Adrenal gland (tissue), 12 donors: Measurements from ENCODE around the gene PTDSS2. TPM values are rescaled to one million over a fixed set of nuclear protein-coding genes. Genes with fewer than 3 reads are reported as not detected.
A peak's percentile ranks its signal among the peaks of the same experiment; 100 is the strongest.

ENCODE experiments used
- DNase-seq, 7 donors: peaks; one replicate each; pipeline ENCODE4 v3.0.0-alpha.2; 2019 to 2020
- H3K27ac ChIP-seq, 5 donors: fragments of 200-600 bp; sonication (generic) in 4 of 5; 1 replicate in 3 of 5; 2 replicates in 2 of 5; pipeline versions ENCODE4 v1.5.1 to v1.8.0; 2016 to 2020; ENCODE audit warnings: mild to moderate bottlenecking in 1 of 5
- H3K27me3 ChIP-seq: fragments of 200-600 bp; 2 replicates; pipeline ENCODE4 v1.8.0; 2021
- H3K36me3 ChIP-seq, 2 donors: fragments of 200-600 bp; replicated peaks in 1 of 2; 1 replicate in 1 of 2; 2 replicates in 1 of 2; pipeline versions ENCODE4 v1.5.1 to v1.8.0; 2018 to 2022
- H3K4me1 ChIP-seq, 2 donors: fragments of 200-600 bp; replicated peaks in 1 of 2; 1 replicate in 1 of 2; 2 replicates in 1 of 2; pipeline versions ENCODE4 v1.5.1 to v1.8.0; 2018 to 2021
- H3K4me3 ChIP-seq, 4 donors: fragments of 200-600 bp; sonication (generic) in 3 of 4; one replicate each; pipeline ENCODE4 v1.5.1; 2016 to 2018
- H3K9me3 ChIP-seq, 3 donors: fragments of 200-600 bp; sonication (generic) in 1 of 3; replicated peaks in 1 of 3; 1 replicate in 2 of 3; 2 replicates in 1 of 3; pipeline versions ENCODE4 v1.5.1 to v1.8.0; 2016 to 2021
- POLR2A ChIP-seq, 2 donors: fragments of 450-650 bp; IDR thresholded peaks; one replicate each; pipeline ENCODE4 v1.6.1; 2017; ENCODE audit warnings: antibody characterized with exemption in 2 of 2, mild to moderate bottlenecking in 2 of 2, moderate library complexity in 1 of 2
- WGBS, 4 donors: extraction: QIAGEN DNeasy Blood & Tissue Kit in 2 of 4; methylation state at CpG; one replicate each; pipeline versions ENCODE4 v1.1.5 to v1.1.7; 2013 to 2017; 5-methylcytosine and 5-hydroxymethylcytosine counted together
- intact Hi-C, 2 donors: fragments of 100-400 bp; cut with DNase I; formaldehyde crosslinking; loops; one replicate each; pipeline versions ENCODE4 v1.14.1 to v1.15.0; 2022 to 2023
- polyA plus RNA-seq, 3 donors: library from polyadenylated mRNA; stranded (reverse); fragments of 200-250 nt in 2 of 3; fragments of 350-450 nt in 1 of 3; fragmentation: Illumina TruSeq in 1 of 3; extraction: RNeasy Lipid Tissue Mini Kit (QIAGEN cat#74804) in 1 of 3; gene quantifications; one replicate each; pipeline ENCODE4 v1.2.3, GENCODE V29; 2013 to 2014
- total RNA-seq, 9 donors: library from RNA; depleted of rRNA in 4 of 9; stranded (reverse); fragments of >200 nt in 4 of 9; fragments of 120-200 nt in 1 of 9; fragmentation: NEBNext Ultra II Directional in 1 of 9; extraction: Animal tissue kit (Norgen Biotek cat#: 25700) in 1 of 9; gene quantifications; one replicate each; pipeline versions ENCODE4 v1.1.0 to v1.2.4, GENCODE V29; 2013 to 2023
- TF ChIP-seq, protein P1 (sequence below), 6 experiments: fragments of 450-650 bp in 4 of 6; fragments of 200-600 bp in 2 of 6; sonication (generic) in 1 of 6; IDR thresholded peaks; 1 replicate in 5 of 6; 2 replicates in 1 of 6; pipeline versions ENCODE4 v1.5.1 to v1.8.0; 2016 to 2021; ENCODE audit warnings: antibody characterized with exemption in 6 of 6, mild to moderate bottlenecking in 2 of 6, moderate library complexity in 1 of 6
- donor health status: healthy with polysubstance abuse.
- donor health status: Bipolar disorder and iron deficiency.
- donor health status: DM: yes; HTN: yes; CAD: no.
- donor health status: DM: no; HTN: no; CAD: no.
- donor health status: DM: no; HTN: no; CAD: no.
- donor health status: DM: yes; HTN: yes; CAD: no.

The PTDSS2 gene
- total and polyA plus RNA-seq, 12 donors = 11.0 to 109 (median 44.7) TPM

DNA sequence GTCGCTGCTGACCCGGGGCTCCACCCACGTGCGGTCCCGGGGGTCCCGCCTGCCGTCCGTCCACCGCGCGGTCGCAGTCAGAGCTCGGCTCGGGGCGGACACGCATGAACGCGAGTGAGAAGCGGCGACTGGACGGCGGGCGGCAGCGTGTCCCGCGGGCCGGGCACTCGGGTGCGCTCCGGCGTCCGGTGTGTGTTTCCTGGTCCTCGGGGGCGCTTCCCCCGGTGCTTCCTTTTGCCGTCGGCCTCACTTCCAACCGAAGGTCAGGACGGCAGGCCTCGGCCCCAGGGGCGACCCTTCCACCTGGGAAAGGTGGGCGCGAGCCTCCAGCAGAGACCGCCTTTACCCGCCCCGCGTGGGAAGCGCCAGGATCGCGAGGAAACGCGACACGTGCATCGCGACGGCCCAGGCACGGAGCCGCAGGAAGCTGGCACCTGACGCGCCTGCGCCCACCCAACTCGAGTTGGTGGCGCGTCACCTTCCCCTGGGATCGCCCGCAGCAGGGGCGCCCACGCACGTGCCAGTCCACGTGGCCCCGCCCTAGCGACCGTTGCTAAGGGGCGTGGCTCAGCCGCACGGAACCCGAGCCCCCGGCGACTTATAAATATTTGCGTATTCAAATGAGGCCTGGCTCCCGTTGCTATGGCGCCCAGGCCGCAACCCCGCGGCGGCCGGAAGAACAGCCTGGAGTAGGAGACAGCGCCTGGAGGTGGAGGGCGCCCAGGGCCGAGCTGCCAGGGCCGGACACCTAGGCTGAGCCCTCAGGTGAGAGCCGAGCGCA is 87.0 kb downstream of the PTDSS2 start, which contains the start of gene LRRC56:
TSS of gene LRRC56 (plus strand) at position 687 of the 781 bp plus-strand sequence. CDS start 3,158 bp downstream, outside the sequence.
- Histone ChIP-seq H3K36me3 (peaks cover 0 to 17% of the 10 kb centered on the region in 2 donors), H3K27ac (no peak within 1 kb of the TSS), H3K9me3 (no peaks in the 10 kb centered on the region), H3K4me3 (peak within 1 kb of the TSS in 1 of 4 donors; percentile 55), H3K27me3 (no peaks in the 10 kb centered on the region), H3K4me1 (peaks cover 14 to 26% of the 10 kb centered on the region in 2 donors)
- 3 to 10% (median 5%) methylated on average over 4 to 93 of the region's 93 CpGs for WGBS, 4 donors
- DNase-seq = peak; percentile 65 to 90 (median 77)
- TF ChIP-seq, protein P1, sequence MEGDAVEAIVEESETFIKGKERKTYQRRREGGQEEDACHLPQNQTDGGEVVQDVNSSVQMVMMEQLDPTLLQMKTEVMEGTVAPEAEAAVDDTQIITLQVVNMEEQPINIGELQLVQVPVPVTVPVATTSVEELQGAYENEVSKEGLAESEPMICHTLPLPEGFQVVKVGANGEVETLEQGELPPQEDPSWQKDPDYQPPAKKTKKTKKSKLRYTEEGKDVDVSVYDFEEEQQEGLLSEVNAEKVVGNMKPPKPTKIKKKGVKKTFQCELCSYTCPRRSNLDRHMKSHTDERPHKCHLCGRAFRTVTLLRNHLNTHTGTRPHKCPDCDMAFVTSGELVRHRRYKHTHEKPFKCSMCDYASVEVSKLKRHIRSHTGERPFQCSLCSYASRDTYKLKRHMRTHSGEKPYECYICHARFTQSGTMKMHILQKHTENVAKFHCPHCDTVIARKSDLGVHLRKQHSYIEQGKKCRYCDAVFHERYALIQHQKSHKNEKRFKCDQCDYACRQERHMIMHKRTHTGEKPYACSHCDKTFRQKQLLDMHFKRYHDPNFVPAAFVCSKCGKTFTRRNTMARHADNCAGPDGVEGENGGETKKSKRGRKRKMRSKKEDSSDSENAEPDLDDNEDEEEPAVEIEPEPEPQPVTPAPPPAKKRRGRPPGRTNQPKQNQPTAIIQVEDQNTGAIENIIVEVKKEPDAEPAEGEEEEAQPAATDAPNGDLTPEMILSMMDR (IDR thresholded peaks at IDR 0.05) = no peak
- peak in 1 of 2 donors; percentile 15 for TF ChIP-seq POLR2A (IDR thresholded peaks at IDR 0.05)
- intact Hi-C loops = no loop called here

DNA sequence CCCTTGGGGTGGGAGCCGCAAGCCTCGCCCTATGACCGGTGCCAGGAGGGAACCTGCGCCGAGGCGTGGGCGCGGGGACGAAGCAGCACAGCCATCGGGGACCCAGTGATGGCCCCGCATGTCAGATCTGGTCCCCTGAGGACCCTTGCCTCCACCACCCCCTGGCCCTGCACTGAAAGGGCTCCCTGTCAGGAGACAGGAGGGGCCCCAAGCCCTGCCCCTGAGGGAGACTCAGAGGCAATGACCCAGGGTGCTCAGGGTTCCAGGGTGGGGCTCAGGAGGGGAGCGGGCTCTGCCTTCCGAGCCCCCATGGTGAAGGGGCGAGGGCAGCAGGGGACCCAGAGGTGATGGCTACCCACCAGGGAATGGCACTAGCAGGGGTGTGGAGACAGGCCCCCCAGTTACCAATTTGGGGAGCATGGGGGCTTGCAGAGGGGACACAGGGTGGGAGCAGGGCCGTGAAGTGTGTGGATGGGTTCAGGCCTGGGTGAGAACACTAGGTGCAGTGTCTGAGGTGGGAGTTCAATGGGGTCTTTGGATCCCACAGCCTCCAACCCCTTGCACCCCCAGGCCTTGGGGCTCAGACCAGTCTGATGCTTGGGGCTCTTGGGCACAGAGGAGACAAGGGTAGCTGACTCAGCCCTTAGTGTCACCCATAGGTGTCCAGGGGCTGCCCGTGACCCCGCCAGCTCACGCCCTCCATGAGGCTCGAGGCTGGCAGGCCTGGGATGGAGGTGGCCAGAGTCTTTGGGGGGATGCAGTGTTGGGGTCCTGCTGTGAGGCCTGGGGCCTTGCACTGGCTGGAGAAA is 87.7 kb downstream of the PTDSS2 start:
- intact Hi-C loops = no loop called here
- peaks cover 14 to 26% of the 10 kb centered on the region in 2 donors for H3K4me1 ChIP-seq
- peak in 1 of 7 donors; percentile 25 for DNase-seq
- peak overlapping the region in 1 of 4 donors; percentile 55 for H3K4me3 ChIP-seq
- no peaks in the 10 kb centered on the region for H3K9me3 ChIP-seq
- peaks cover 0 to 9% of the 10 kb centered on the region in 2 donors for H3K36me3 ChIP-seq
- no peak for TF ChIP-seq POLR2A (IDR thresholded peaks at IDR 0.05)
- TF ChIP-seq, protein P1 (IDR thresholded peaks at IDR 0.05) = no peak
- no peak overlapping the region for H3K27ac ChIP-seq
- no peaks in the 10 kb centered on the region for H3K27me3 ChIP-seq
- WGBS, 4 donors = 47 to 100% (median 60%) methylated on average over 2 to 19 of the region's 19 CpGs

DNA sequence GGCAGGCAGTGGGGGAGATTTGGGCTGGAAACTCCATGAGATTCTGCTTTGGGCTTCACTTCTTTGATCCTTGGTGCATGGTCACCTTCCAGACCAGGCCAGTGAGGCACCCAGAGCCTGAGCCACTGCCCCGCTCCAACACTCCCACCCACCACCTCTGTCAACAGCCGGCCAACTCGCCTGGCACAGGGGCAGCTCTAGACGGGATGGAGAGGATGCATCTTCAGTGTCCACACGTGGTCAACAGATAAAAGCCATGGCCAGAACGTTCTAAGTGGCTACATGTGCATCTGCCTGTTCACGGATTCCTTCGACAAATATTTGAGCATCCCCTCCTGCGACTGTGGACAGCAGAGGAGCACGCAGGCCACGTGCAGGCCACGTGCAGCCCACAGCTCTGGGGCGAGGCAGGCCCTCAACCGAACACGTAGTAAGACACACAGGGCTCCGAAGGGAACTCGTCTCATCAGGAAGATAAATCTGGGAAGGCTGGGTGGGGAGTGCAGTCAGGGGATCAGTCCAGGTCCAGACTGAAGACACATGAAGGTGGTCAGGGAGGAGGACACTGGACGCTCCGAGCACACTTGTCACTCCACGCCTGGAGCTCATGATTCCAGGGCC is 88.5 kb downstream of the PTDSS2 start:
- WGBS, 4 donors = 88 to 92% (median 92%) methylated on average over 6 to 20 of the region's 20 CpGs
- no peaks in the 10 kb centered on the region for H3K27me3 ChIP-seq
- no peak for TF ChIP-seq POLR2A (IDR thresholded peaks at IDR 0.05)
- TF ChIP-seq, protein P1 (IDR thresholded peaks at IDR 0.05) = no peak
- no peak overlapping the region for H3K4me3 ChIP-seq
- intact Hi-C loops = no loop called here
- H3K27ac ChIP-seq = no peak overlapping the region
- H3K9me3 ChIP-seq = no peaks in the 10 kb centered on the region
- peak in 1 of 7 donors; percentile 16 for DNase-seq
- H3K36me3 ChIP-seq = peaks cover 0 to 2% of the 10 kb centered on the region in 2 donors
- peaks cover 14 to 26% of the 10 kb centered on the region in 2 donors for H3K4me1 ChIP-seq
